Mesothelial cell of epicardium (in vitro differentiated cells): ENCODE results near the gene KLHL18. TPM values are rescaled to one million over a fixed set of nuclear protein-coding genes. Genes with fewer than 3 reads are reported as not detected.
A peak's percentile ranks its signal among the peaks of the same experiment; 100 is the strongest.

Experiments
- DNase-seq, 2 experiments: peaks; one replicate each; pipeline ENCODE4 v3.0.0; 2021; ENCODE audit warnings: low spot score in 2 of 2; ENCODE audit not compliant: unreplicated experiment in 2 of 2
- H3K27ac Mint-ChIP-seq: 2 replicates; pipeline ENCODE4 v1.8.0; 2021; ENCODE audit warnings: mixed read lengths
- H3K27me3 Mint-ChIP-seq: 2 replicates; pipeline ENCODE4 v1.8.0; 2021; ENCODE audit warnings: low read depth, mixed read lengths
- H3K36me3 Mint-ChIP-seq: 2 replicates; pipeline ENCODE4 v1.8.0; 2021; ENCODE audit warnings: mixed read lengths
- H3K4me1 Mint-ChIP-seq: 2 replicates; pipeline ENCODE4 v1.8.0; 2021; ENCODE audit warnings: mixed read lengths
- H3K4me3 Mint-ChIP-seq: 2 replicates; pipeline ENCODE4 v1.8.0; 2021; ENCODE audit warnings: mild to moderate bottlenecking, moderate library complexity, mixed read lengths
- H3K9me3 Mint-ChIP-seq: 2 replicates; pipeline ENCODE4 v1.8.0; 2021; ENCODE audit warnings: mixed read lengths
- CTCF ChIP-seq: fragments of 200-600 bp; sonication (generic); IDR thresholded peaks from one replicate; pipeline ENCODE4 v1.5.0; 2021; ENCODE audit warnings: antibody characterized with exemption; ENCODE audit not compliant: unreplicated experiment
- total RNA-seq: library from RNA; stranded (reverse); gene quantifications from 3 replicates; pipeline ENCODE4 v1.2.1, GENCODE V29; 2021

The KLHL18 gene
- total RNA-seq, 1 donor from 2014 or later, result 21.9 TPM

GRCh38 chr3:47385796-47386195 is 103.1 kb downstream of the KLHL18 start:
- Mint-ChIP-seq H3K9me3 (no peaks in the 10 kb centered on the region), H3K4me1 (peaks cover 26% of the 10 kb centered on the region), H3K27me3 (no peaks in the 10 kb centered on the region), H3K36me3 (peaks cover 3% of the 10 kb centered on the region), H3K27ac (peak overlapping the region; percentile 3), H3K4me3 (no peak overlapping the region)
- DNase-seq, result no peak
- no peak for TF ChIP-seq CTCF

DNA sequence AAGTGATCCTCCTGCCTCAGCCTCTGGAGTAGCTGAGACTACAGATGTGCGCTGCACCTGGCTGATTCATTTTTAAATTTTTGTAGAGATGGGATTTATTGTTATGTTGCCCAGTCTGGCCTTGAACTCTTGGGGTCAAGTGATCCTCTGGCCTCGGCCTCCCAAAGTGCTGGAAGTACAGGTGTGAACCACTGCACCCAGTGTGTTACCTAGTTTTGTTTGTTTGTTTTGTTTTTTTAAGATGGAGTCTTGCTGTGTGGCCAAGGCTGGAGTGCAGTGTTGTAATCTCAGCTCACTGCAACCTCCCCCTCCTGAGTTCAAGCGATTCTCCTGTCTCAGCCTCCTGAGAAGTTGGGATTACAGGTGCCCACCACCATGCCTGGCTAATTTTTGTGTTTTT is 110.2 kb downstream of the KLHL18 start:
- no peak for TF ChIP-seq CTCF
- Mint-ChIP-seq H3K27ac (peak overlapping the region; percentile 40), H3K4me1 (peaks cover 28% of the 10 kb centered on the region), H3K36me3 (peaks cover 7% of the 10 kb centered on the region), H3K9me3 (no peaks in the 10 kb centered on the region), H3K4me3 (no peak overlapping the region), H3K27me3 (no peaks in the 10 kb centered on the region)
- DNase-seq, result no peak

DNA sequence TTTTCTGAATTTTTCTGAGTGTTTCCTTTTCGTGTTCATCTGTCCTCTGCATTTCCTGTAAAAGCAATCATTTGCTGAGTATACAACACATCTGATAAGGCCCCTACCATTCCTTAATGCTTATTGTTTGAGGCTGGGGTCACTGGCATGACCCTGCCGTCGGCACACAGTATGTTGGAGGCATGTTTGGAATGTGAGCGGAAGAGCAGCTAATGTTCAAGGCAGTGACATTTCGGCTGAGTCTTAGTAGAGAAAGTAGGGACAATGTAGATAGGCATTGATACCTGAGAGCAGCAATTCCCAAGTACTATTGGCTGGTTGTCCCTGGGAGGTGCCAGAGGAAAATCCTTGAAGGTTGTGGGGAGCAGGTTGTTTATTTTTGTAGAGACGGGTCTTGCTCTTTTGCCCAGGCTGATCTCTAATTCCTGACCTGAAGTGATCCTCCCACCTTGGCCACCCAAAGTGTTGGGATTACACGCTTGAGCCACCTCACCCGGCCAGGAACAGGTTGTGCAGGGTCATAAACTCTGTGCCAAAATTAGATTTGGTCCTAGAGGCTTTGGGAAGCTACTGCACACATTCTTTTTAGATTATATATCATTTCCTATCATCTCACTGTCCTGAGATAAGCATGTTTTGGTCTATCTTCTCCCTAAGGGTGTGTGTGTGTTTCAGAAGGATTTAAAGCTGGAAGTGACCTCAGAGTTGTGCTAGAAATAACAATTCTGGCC is 111.6 kb downstream of the KLHL18 start:
- peaks cover 28% of the 10 kb centered on the region for H3K4me1 Mint-ChIP-seq
- H3K9me3 Mint-ChIP-seq, result no peaks in the 10 kb centered on the region
- peak overlapping the region; percentile 25 for H3K4me3 Mint-ChIP-seq
- TF ChIP-seq CTCF, result no peak
- H3K27me3 Mint-ChIP-seq, result no peaks in the 10 kb centered on the region
- peak overlapping the region; percentile 82 for H3K27ac Mint-ChIP-seq
- DNase-seq, result no peak
- H3K36me3 Mint-ChIP-seq, result peaks cover 4% of the 10 kb centered on the region

DNA sequence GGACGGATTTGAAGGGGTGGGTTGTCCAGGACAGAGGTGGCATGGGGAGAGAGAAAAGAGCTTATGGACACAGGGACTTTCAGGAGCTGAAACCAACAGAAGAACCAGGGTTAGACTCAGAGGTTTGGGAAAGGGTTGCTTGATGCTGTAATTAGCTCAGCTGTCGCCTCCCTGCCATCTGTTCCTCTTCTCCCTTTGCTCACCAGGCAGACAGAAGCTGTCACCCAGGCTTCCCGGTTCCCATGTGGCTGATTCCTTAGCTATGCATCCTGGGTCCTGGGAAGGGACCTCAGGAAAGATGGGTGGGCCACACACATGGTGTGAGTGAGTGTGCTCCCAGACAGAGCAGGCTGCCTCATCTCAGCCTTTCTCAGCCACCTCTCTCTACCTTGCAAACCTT is 112.1 kb downstream of the KLHL18 start:
- no peak overlapping the region for H3K4me3 Mint-ChIP-seq
- H3K27ac Mint-ChIP-seq, result peak overlapping the region; percentile 82
- H3K36me3 Mint-ChIP-seq, result peaks cover 4% of the 10 kb centered on the region
- no peaks in the 10 kb centered on the region for H3K27me3 Mint-ChIP-seq
- H3K9me3 Mint-ChIP-seq, result no peaks in the 10 kb centered on the region
- H3K4me1 Mint-ChIP-seq, result peaks cover 28% of the 10 kb centered on the region
- TF ChIP-seq CTCF, result no peak
- DNase-seq, result no peak

Other genes with a start within 250 kb of the KLHL18 start
- 68.1 to 73.1 TPM (median 68.8 TPM) in 3 replicates for gene SETD2, start 118.8 kb upstream of the KLHL18 start, total RNA-seq
- 5.8 to 6.2 TPM (median 5.9 TPM) in 3 replicates for gene KIF9, start 145 bp upstream of the KLHL18 start, total RNA-seq
- gene PTPN23, start 98.1 kb downstream of the KLHL18 start, total RNA-seq, result 47.1 to 56.7 TPM (median 50.6 TPM) in 3 replicates
- 104 to 113 TPM (median 109 TPM) in 3 replicates for gene SCAP, start 193.0 kb downstream of the KLHL18 start, total RNA-seq
- 45.0 to 49.2 TPM (median 45.5 TPM) in 3 replicates for gene ELP6, start 230.8 kb downstream of the KLHL18 start, total RNA-seq